C4-2B (cell line): Measurements from ENCODE around the gene CAMK2A.

Experiments used
- ZFX ChIP-seq: fragments of 450-650 bp; IDR thresholded peaks from 2 replicates; pipeline ENCODE4 v1.6.1; 2017
- TF ChIP-seq, protein P1 (sequence below): fragments of 450-650 bp; conservative IDR thresholded peaks from 2 replicates; pipeline ENCODE4 v1.5.1; 2017; ENCODE audit warnings: mild to moderate bottlenecking

DNA sequence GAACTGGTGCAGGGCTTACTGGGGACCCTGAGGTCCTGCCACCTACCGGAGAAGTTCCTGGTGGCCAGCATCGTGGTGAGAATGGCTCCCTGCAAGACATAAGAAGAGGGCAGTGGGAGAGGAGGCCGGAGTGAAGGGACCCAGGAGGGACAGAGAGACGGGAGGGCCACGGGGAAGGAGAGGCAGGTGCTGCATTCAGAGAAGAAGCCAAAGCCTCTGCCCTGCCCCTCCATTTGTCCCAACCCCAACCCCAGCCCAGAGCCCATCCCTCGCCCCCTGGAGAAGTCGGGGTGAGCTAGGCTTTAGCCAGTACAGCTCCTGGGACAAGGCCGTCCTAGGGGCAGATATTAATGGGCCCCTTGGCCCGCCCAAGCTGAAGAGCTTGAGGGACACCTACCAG, 41.8 kb downstream of the CAMK2A start:
- TF ChIP-seq, protein P1, sequence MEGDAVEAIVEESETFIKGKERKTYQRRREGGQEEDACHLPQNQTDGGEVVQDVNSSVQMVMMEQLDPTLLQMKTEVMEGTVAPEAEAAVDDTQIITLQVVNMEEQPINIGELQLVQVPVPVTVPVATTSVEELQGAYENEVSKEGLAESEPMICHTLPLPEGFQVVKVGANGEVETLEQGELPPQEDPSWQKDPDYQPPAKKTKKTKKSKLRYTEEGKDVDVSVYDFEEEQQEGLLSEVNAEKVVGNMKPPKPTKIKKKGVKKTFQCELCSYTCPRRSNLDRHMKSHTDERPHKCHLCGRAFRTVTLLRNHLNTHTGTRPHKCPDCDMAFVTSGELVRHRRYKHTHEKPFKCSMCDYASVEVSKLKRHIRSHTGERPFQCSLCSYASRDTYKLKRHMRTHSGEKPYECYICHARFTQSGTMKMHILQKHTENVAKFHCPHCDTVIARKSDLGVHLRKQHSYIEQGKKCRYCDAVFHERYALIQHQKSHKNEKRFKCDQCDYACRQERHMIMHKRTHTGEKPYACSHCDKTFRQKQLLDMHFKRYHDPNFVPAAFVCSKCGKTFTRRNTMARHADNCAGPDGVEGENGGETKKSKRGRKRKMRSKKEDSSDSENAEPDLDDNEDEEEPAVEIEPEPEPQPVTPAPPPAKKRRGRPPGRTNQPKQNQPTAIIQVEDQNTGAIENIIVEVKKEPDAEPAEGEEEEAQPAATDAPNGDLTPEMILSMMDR, result no peak
- no peak for TF ChIP-seq ZFX
